ENCODE results near the gene TAF8.

DNA sequence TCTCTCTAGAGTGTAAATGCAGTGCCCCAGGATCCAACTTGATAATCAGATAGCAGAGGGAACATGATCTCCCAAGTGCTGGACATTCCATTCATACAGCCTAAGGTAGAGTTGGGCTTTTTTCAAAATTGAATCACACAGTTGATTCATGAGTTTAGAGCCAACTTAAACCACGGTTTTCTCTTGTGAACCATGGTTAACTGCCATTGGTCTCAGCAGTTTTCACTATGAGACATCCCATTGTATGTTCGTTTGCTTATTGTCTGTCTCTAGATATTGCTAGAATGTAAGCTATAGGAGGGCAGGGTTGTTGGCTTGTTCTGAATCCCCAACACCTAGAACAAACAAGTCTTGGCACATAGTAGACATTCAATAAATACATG, 37.2 kb upstream of the TAF8 start:
- no peak for TF ChIP-seq EP300 (IDR thresholded peaks at IDR 0.05)
- TF ChIP-seq POLR2AphosphoS5 (IDR thresholded peaks at IDR 0.05), result no peak
- TF ChIP-seq, protein P1, sequence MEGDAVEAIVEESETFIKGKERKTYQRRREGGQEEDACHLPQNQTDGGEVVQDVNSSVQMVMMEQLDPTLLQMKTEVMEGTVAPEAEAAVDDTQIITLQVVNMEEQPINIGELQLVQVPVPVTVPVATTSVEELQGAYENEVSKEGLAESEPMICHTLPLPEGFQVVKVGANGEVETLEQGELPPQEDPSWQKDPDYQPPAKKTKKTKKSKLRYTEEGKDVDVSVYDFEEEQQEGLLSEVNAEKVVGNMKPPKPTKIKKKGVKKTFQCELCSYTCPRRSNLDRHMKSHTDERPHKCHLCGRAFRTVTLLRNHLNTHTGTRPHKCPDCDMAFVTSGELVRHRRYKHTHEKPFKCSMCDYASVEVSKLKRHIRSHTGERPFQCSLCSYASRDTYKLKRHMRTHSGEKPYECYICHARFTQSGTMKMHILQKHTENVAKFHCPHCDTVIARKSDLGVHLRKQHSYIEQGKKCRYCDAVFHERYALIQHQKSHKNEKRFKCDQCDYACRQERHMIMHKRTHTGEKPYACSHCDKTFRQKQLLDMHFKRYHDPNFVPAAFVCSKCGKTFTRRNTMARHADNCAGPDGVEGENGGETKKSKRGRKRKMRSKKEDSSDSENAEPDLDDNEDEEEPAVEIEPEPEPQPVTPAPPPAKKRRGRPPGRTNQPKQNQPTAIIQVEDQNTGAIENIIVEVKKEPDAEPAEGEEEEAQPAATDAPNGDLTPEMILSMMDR (IDR thresholded peaks at IDR 0.05), result no peak
- no peak for TF ChIP-seq POLR2A (IDR thresholded peaks at IDR 0.05; ENCODE audit: low read depth)

All from esophagus muscularis mucosa (tissue), 4 donors.